ENCODE results near the gene KCNK10.

DNA sequence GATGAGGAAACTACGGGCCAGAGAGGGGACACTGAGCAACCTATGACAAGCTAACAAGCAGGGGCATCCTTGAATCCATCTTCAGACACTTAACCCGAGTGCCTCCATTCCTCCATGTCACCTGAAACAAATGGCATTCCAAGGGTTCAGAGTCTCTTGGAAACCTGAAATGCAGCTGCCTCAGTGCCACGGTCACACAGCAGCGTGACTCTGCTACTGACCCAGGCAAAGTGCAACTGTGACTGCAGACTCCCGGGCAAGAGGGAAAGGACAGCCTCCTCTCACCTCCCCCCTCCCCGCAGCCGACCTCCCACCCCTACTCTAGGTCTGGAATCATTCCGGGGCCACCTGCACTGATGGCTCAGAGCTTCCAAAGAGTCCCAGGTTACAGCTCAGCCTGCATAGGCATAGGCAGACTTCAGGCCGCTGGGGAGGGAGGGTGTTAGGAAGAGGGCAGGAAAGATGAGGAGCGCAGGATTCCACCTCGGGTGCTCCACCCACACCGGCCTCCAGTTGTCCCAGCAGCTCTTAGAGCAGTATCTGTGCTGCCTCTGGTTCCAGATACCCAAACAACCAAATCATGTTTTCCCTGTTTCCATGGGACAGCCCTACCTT lies 53.2 kb downstream of the KCNK10 start:
- TF ChIP-seq, protein P1, sequence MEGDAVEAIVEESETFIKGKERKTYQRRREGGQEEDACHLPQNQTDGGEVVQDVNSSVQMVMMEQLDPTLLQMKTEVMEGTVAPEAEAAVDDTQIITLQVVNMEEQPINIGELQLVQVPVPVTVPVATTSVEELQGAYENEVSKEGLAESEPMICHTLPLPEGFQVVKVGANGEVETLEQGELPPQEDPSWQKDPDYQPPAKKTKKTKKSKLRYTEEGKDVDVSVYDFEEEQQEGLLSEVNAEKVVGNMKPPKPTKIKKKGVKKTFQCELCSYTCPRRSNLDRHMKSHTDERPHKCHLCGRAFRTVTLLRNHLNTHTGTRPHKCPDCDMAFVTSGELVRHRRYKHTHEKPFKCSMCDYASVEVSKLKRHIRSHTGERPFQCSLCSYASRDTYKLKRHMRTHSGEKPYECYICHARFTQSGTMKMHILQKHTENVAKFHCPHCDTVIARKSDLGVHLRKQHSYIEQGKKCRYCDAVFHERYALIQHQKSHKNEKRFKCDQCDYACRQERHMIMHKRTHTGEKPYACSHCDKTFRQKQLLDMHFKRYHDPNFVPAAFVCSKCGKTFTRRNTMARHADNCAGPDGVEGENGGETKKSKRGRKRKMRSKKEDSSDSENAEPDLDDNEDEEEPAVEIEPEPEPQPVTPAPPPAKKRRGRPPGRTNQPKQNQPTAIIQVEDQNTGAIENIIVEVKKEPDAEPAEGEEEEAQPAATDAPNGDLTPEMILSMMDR (IDR thresholded peaks at IDR 0.05) = no peak
- no peak for TF ChIP-seq EP300 (IDR thresholded peaks at IDR 0.05)
- TF ChIP-seq POLR2A (IDR thresholded peaks at IDR 0.05) = no peak
- TF ChIP-seq POLR2AphosphoS5 (IDR thresholded peaks at IDR 0.05) = no peak

All from suprapubic skin (tissue), 4 donors.